Measurements from ENCODE around the gene EPHB2.

The EPHB2 gene

DNA sequence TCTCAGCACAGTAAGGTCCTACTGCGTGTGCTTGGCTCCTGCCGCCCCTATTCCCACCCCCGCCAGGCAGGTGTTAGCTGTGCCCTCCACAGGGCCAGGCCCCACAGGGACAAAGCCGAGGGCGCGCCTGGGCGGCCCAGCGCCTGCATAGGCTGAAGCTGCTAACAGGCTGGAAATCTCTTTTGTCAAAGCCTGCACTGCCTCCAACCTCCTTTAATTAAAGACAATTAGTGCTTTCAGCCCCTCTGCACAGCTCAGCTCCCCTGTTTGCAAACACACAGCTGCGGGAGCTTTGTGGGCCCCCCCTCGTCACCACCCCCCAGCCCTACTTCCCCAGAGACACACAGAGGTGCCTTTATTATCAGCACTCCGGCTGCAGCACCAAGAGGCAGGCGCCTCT is 95.9 kb downstream of the EPHB2 start:
- no peak overlapping the region for H3K27ac Mint-ChIP-seq
- no peaks in the 10 kb centered on the region for H3K9me3 Mint-ChIP-seq
- no peaks in the 10 kb centered on the region for H3K36me3 Mint-ChIP-seq (ENCODE audit: low read depth)
- H3K4me3 Mint-ChIP-seq: no peak overlapping the region
- no peaks in the 10 kb centered on the region for H3K27me3 Mint-ChIP-seq (ENCODE audit: low read depth)
- H3K4me1 Mint-ChIP-seq (ENCODE audit: low read depth): no peaks in the 10 kb centered on the region
- no peak for DNase-seq (ENCODE audit: low spot score)

- H3K36me3 Mint-ChIP-seq (ENCODE audit: low read depth): no peaks in the 10 kb centered on the region
- H3K9me3 Mint-ChIP-seq: no peaks in the 10 kb centered on the region
- no peak overlapping the region for H3K27ac Mint-ChIP-seq
- no peak for DNase-seq (ENCODE audit: low spot score)
- H3K4me1 Mint-ChIP-seq (ENCODE audit: low read depth): no peaks in the 10 kb centered on the region
- no peak overlapping the region for H3K4me3 Mint-ChIP-seq
- H3K27me3 Mint-ChIP-seq (ENCODE audit: low read depth): no peaks in the 10 kb centered on the region
These were observed 96.7 kb downstream of the EPHB2 start for GRCh38 chr1:22807340-22807739.

- Mint-ChIP-seq H3K27ac (no peak overlapping the region), H3K9me3 (no peaks in the 10 kb centered on the region), H3K4me3 (no peak overlapping the region), H3K36me3 (ENCODE audit: low read depth) (no peaks in the 10 kb centered on the region), H3K4me1 (ENCODE audit: low read depth) (no peaks in the 10 kb centered on the region), H3K27me3 (ENCODE audit: low read depth) (no peaks in the 10 kb centered on the region)
- no peak for DNase-seq (ENCODE audit: low spot score)
These were observed 97.6 kb downstream of the EPHB2 start for GRCh38 chr1:22808186-22808675.

GRCh38 chr1:22808676-22809483 is 98.2 kb downstream of the EPHB2 start:
- no peak for DNase-seq (ENCODE audit: low spot score)
- Mint-ChIP-seq H3K36me3 (ENCODE audit: low read depth) (no peaks in the 10 kb centered on the region), H3K9me3 (no peaks in the 10 kb centered on the region), H3K27ac (no peak overlapping the region), H3K4me3 (no peak overlapping the region), H3K27me3 (ENCODE audit: low read depth) (no peaks in the 10 kb centered on the region), H3K4me1 (ENCODE audit: low read depth) (no peaks in the 10 kb centered on the region)

DNA sequence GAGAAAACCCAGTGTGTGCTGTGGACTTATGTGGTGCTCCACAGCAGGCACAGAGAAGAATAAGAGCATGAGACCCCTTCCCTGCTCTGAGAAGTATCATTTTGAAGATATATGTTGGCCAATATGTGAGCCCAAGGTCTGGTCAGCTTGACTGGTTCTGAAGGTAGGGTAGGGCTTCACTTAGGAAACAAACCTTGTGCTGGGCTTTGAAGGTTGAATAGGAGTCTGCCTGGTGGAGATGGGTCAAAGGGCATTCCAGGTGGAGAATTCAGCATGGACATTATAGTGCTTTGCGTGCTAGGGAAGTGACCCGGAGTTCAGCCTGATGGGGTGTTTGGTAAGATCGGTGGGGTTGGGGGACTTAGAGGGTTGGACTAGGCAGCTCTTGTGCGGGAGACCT is 99.1 kb downstream of the EPHB2 start:
- Mint-ChIP-seq H3K36me3 (ENCODE audit: low read depth) (no peaks in the 10 kb centered on the region), H3K27ac (no peak overlapping the region), H3K9me3 (no peaks in the 10 kb centered on the region), H3K4me3 (no peak overlapping the region), H3K4me1 (ENCODE audit: low read depth) (no peaks in the 10 kb centered on the region), H3K27me3 (ENCODE audit: low read depth) (no peaks in the 10 kb centered on the region)
- DNase-seq (ENCODE audit: low spot score): no peak

DNA sequence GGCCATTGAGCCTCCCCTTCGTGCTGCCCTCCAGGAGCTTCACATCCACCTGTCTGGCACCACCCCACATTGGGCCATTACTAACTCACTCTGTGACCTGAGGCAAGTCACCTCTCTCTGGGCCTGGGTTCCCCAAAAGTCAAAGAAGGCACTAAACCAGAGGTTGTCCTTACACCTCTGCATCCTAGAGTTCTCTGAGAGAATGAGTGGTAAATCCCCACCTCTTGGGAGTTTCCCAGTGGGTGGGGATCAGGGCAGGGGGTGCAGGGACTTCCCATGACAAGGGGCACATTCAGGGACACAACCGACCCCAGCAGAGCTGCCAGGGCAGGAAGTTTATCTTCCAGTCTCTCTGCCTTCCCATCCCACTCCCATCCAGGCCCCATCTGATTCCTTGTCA is 99.7 kb downstream of the EPHB2 start:
- H3K36me3 Mint-ChIP-seq (ENCODE audit: low read depth): no peaks in the 10 kb centered on the region

DNA sequence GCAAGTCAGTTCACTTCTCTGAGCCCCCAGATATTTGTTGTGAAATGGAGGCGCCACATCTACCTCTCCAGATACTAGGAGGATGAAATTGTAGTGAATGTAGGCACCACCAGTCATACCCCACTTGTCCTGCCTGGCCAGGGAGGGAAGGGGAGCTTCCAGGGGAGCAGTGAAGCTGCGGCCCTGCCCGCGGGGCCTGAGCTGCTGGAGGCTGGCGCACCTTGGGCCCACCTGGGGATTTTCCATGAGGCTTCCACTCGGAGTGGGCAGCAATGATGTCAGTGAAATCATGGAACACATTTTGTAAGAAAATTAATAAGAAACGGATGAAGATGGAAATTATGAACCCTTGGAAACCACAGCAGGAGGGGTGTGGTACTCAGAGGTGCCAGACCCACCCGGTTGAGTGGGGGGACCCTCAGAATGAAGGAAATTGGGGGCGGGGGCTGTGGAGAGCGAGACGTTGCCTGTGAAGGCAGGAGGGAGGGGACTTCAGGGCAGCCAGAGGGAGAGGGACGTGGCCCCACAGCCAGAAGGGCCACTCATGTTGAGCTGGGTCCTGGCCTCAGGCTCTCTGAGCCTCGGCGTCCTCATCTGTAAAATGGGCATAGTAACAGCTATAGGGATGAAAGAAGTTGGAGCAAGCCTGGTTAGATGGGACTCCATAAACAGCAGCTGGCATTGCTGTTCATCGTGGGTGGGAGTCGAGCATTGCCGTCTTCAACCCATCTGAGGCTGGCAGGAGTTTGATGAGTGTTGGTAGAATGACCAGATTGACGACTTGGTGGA is 101.6 kb downstream of the EPHB2 start:
- no peak overlapping the region for H3K27ac Mint-ChIP-seq
- H3K4me3 Mint-ChIP-seq: no peak overlapping the region
- H3K9me3 Mint-ChIP-seq: no peaks in the 10 kb centered on the region
- H3K36me3 Mint-ChIP-seq (ENCODE audit: low read depth): no peaks in the 10 kb centered on the region
- no peaks in the 10 kb centered on the region for H3K27me3 Mint-ChIP-seq (ENCODE audit: low read depth)
- DNase-seq (ENCODE audit: low spot score): no peak
- no peaks in the 10 kb centered on the region for H3K4me1 Mint-ChIP-seq (ENCODE audit: low read depth)

More for the DNA sequence above, 99.7 kb downstream of the EPHB2 start:
- no peaks in the 10 kb centered on the region for H3K27me3 Mint-ChIP-seq (ENCODE audit: low read depth)
- no peak overlapping the region for H3K27ac Mint-ChIP-seq
- H3K4me1 Mint-ChIP-seq (ENCODE audit: low read depth): no peaks in the 10 kb centered on the region
- H3K9me3 Mint-ChIP-seq: no peaks in the 10 kb centered on the region
- no peak overlapping the region for H3K4me3 Mint-ChIP-seq
- DNase-seq (ENCODE audit: low spot score): no peak

GRCh38 chr1:22812993-22813790 is 102.6 kb downstream of the EPHB2 start:
- H3K4me1 Mint-ChIP-seq (ENCODE audit: low read depth): no peaks in the 10 kb centered on the region
- no peak overlapping the region for H3K4me3 Mint-ChIP-seq
- H3K9me3 Mint-ChIP-seq: no peaks in the 10 kb centered on the region
- H3K27ac Mint-ChIP-seq: no peak overlapping the region
- no peak for DNase-seq (ENCODE audit: low spot score)
- H3K36me3 Mint-ChIP-seq (ENCODE audit: low read depth): no peaks in the 10 kb centered on the region
- H3K27me3 Mint-ChIP-seq (ENCODE audit: low read depth): no peaks in the 10 kb centered on the region

DNA sequence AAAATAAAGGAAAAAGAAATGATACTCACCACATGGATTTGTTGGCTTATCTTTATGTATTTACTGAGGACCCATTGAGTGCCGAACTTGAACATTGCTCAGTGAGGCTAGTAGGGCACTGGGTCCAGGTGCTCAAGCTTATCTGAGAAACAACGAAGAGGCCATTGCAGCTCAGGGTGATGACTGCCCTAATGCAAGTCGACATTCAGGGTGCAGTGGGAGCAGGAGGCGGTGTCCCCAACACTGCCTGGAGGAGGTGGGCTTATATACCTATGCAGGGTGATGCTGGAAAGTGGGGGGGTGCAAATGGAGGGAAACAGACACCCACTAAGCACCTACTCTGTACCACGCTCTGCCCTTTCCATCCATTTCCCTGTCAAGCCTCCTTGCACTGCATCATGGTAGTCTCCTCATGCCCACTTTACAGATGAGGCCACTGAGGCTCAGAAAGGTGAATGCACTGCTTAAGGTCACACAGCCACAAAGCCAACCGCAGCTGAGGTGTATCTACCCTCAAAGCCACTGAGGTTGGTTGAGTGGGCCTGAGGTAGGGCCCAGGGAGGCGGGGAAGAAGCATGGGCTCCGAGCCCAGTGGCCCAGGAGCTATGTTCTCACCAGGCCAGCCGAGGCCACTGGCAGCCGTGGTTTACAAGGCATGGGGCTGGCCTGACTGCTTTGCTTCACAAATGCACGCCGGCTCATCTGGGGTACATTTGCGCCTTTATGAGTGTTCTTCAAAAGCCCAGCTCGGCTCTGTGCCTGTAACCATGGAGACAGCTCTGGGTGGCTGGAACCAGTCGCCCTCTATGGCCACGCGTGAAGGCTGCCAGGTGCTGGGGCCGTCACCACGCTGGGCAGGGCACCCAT is 103.8 kb downstream of the EPHB2 start:
- no peak for DNase-seq (ENCODE audit: low spot score)
- Mint-ChIP-seq H3K9me3 (no peaks in the 10 kb centered on the region), H3K4me1 (ENCODE audit: low read depth) (no peaks in the 10 kb centered on the region), H3K36me3 (ENCODE audit: low read depth) (no peaks in the 10 kb centered on the region), H3K27ac (no peak overlapping the region), H3K27me3 (ENCODE audit: low read depth) (no peaks in the 10 kb centered on the region), H3K4me3 (no peak overlapping the region)

GRCh38 chr1:22815043-22815365 is 104.4 kb downstream of the EPHB2 start:
- H3K9me3 Mint-ChIP-seq: no peaks in the 10 kb centered on the region
- DNase-seq (ENCODE audit: low spot score): no peak
- no peak overlapping the region for H3K4me3 Mint-ChIP-seq
- H3K27ac Mint-ChIP-seq: no peak overlapping the region
- no peaks in the 10 kb centered on the region for H3K4me1 Mint-ChIP-seq (ENCODE audit: low read depth)
- H3K36me3 Mint-ChIP-seq (ENCODE audit: low read depth): no peaks in the 10 kb centered on the region
- H3K27me3 Mint-ChIP-seq (ENCODE audit: low read depth): no peaks in the 10 kb centered on the region

DNA sequence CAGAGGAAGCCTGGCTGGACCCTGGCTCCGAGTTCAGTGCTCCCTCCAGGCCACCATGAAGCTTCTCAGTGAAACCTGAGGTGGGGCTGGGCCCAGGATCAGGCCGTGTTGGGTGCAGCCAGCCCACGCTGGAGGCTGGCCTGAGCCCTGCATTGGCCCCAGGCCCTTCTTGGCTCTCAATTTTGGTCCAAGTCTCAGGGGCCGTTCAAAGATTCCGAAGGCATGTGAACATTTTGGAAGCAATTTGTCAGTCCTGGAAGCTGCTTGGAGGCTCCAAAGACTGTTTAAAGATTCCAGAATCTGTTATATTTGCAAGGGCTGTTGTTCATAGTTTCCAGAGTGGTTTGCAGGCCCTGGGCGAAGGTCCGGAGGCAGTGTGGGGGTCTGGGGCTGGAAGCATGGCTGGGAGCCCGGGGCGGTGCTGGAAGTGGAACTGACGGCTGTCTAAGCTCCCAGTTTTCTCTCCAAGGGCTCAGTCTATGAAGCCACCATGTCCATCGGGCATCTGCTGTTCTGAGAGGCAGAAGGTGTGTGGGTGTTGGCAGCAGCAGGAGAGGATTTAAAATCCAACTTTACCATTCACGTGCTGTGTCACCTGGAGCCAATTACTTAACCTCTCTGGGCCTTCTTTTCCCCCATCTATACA is 104.9 kb downstream of the EPHB2 start:
- Mint-ChIP-seq H3K4me1 (ENCODE audit: low read depth) (no peaks in the 10 kb centered on the region), H3K4me3 (no peak overlapping the region), H3K27me3 (ENCODE audit: low read depth) (no peaks in the 10 kb centered on the region), H3K9me3 (no peaks in the 10 kb centered on the region), H3K36me3 (ENCODE audit: low read depth) (no peaks in the 10 kb centered on the region), H3K27ac (no peak overlapping the region)
- DNase-seq (ENCODE audit: low spot score): no peak

GRCh38 chr1:22816067-22816775 is 105.6 kb downstream of the EPHB2 start:
- Mint-ChIP-seq H3K27me3 (ENCODE audit: low read depth) (no peaks in the 10 kb centered on the region), H3K27ac (no peak overlapping the region), H3K9me3 (no peaks in the 10 kb centered on the region), H3K36me3 (ENCODE audit: low read depth) (no peaks in the 10 kb centered on the region), H3K4me3 (no peak overlapping the region), H3K4me1 (ENCODE audit: low read depth) (no peaks in the 10 kb centered on the region)
- no peak for DNase-seq (ENCODE audit: low spot score)

Measured in T-helper 2 cell treated with Interferon-gamma antibody and Interleukin-4, amounts not matched to agents 5 μg/mL and 100 μg/mL, for 36 hours (primary cell).